HG03457 (cell line): Measurements from ENCODE around the gene NAA35.

Experiments used
- ATAC-seq: cut with Tn5 transposase; IDR thresholded peaks from one replicate; pipeline ENCODE4 v1.9.1; 2021; ENCODE audit warnings: moderate number of reproducible peaks; ENCODE audit not compliant: unreplicated experiment

The NAA35 gene

GRCh38 chr9:86061972-86062739 is 121.2 kb downstream of the NAA35 start:
- no peak for ATAC-seq

GRCh38 chr9:86062845-86063693 is 122.1 kb downstream of the NAA35 start:
- ATAC-seq = no peak

GRCh38 chr9:86064220-86064619 is 123.3 kb downstream of the NAA35 start:
- no peak for ATAC-seq

GRCh38 chr9:86069206-86069869 is 128.4 kb downstream of the NAA35 start:
- no peak for ATAC-seq
